Measurements from ENCODE around the gene SHOX.
"Not testable (repeated sequence)": the region's sequence is repeated elsewhere in the genome, so short reads cannot be mapped to it uniquely, and the experiment has no call there.

SHOX gene

DNA sequence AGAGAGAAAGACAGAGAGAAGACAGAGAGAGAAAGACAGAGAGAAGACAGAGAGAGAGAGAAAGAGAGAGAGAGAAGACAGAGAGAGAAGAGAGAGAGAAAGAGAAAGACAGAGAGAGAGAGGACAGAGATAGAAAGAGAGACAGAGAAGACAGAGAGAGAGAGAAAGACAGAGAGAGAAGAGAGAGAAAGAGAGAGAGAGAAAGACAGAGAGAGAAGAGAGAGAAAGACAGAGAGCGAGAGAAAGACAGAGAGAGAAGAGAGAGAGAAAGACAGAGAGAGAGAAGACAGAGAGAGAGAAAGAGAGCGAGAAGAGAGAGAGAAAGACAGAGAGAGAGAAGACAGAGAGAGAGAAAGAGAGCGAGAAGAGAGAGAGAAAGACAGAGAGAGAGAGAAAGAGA lies 7.8 kb upstream of the SHOX start:
- DNase-seq = not testable (repeated sequence)

DNA sequence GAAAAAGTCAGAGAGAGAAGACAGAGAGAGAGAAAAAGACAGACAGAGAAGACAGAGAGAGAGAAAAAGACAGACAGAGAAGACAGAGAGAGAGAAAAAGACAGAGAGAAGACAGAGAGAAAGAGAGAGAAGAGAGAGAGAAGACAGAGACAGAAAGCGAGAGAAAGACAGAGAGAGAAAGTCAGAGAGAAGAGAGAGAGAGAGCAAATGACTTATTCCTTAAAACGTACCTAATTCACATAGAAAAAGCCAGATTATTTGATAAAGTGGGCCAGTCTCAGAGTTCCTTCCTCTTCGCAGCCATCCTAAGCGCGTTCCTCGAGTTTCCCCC lies 7.4 kb upstream of the SHOX start:
- DNase-seq = no peak

DNA sequence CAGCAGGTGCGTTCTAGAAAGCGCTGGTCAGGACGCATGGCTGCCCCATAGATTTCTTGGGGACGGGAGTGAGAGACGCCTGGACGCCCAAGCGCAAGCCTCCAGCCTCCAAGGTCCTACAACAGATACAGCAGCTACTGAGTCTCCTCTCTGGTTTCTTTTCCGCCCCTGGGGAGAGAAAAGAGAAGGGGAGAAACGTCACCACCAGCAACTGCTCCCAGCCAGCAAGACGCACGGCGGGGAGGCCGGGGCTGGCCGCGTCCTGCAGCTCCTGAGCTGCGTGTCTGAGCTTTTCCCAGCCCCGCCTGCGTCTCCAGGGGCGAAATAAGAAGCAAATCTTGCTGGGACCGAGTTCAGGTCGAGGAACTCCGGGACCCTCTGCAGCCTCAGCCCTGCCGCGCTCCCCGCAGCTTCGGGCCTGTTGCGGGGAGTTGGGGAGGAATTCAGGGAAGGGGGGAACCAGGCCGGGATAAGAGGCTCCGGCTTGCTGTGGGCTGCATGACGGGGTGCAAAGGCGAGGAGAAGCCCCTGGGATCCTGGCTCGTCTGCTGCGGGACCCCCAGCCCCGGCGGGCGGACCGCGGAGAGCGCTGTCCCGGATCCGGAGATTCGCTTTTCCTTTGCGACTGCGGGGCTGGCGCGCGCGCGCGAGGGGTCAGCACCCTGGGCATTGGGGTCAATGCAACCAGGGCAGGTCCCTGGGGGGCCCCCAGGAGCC lies 6.8 kb upstream of the SHOX start:
- no peak for DNase-seq

DNA sequence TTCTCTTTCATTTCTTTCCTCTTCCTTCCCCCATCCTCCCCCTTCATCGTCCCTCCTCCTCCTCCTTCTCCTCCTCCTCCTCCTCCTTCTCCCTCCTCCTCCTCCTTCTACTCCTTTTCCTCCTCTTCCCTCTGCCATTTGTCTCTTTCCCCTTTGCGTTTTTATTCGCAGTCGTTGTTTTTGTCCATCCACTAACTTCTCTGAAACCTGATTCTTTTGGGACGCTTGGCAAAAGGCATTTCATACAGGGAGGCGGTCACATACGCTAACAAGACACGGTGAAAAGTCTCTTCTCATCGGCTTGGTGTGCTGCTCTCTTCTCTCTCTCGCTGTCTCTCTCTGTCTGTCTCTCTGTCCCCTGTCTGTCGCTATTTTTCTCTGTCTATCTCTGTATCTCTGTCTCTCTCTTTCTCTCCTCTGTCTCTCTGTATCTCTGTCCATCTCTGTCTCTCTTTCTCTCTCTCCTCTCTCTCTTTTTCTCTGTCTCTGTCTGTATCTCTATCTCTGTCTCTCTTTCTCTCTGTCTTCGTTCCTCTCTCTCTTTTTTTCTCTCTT lies 5.4 kb upstream of the SHOX start:
- DNase-seq = no peak

DNA sequence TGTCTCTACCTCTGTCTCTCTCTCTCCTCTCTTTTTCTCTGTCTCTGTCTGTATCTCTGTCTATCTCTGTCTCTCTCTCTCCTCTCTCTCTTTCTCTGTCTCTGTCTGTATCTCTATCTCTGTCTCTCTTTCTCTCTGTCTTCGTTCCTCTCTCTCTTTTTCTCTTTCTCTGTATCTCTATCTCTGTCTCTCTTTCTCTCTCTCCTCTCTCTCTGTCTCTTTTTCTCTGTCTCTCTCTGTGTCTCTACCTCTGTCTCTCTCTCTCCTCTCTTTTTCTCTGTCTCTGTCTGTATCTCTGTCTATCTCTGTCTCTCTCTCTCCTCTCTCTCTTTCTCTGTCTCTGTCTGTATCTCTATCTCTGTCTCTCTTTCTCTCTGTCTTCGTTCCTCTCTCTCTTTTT lies 4.5 kb upstream of the SHOX start:
- DNase-seq = not testable (repeated sequence)

DNA sequence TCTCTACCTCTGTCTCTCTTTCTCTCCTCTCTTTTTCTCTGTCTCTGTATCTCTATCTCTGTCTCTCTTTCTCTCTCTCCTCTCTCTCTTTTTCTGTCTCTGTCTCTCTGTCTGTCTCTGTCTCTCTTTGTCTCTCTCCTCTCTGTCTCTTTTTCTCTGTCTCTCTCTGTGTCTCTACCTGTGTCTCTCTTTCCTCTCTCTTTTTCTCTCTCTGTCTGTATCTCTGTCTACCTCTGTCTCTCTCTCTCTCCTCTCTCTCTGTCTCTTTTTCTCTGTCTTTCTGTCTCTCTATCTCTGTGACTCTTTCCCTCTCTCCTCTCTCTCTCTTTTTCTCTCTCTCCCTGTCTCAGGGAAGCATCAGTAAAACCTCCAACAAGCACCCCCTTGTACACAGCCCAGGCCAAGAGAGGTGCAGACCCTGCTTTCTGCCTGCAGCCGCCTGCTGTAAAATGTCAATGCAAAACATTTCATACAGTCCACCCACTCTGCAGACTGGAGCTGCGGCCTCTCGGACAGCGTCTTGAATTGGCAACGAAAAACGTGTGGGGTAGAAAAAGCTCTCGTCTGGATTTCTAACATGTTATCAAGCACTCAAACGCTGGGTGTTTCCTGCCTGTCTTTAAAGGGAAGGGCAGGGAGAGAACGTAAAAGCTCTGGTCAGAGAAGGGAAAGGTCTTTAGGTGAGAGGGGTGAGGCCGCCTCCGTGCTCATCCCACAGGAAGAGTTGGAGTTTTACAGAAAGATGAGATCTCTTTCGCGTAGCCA lies 3.7 kb upstream of the SHOX start:
- no peak for DNase-seq

DNA sequence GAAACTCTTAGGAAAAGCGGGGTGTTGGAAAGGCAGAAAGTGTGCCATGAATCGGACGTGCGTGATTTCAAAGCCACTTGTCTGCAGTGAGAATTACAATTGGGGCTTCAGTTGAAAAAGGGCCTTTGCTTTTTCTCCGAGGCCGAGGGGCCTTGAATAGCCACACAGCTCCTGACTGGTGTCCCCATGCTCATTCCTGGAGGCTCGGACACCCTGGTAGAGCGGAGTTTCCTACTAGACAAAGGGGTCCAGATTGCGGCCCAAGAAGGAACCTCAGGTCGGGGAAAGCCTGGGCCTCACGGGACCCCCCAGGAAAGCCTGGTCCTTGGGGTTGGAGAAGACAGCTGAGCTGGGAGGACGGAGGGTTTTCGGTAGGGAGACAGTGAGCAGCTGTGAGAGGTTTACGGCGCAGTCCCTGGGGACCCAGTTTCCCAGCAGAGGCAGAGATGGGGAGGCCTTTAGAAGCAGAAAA lies 3.0 kb upstream of the SHOX start:
- DNase-seq = no peak

DNA sequence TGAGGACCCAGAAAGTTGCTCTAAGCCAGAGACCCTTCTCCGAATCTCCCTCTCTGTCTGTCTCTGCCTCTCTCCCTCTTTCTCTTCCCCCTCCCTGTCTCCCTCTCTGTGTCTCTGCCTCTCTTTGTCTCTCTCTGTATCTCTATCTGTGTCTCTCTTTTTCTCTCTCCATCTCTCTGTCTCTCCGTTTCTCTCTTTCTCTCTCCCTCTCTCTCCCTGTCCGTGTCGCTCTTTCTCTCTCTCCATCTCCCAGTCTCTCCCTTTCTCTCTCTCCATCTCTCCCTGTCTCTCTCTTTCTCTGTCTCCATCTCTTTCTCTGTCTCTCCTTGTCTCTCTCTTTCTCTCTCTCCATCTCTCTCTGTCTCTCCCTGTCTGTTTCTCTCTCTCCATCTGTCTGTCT lies 2.6 kb upstream of the SHOX start:
- no peak for DNase-seq

DNA sequence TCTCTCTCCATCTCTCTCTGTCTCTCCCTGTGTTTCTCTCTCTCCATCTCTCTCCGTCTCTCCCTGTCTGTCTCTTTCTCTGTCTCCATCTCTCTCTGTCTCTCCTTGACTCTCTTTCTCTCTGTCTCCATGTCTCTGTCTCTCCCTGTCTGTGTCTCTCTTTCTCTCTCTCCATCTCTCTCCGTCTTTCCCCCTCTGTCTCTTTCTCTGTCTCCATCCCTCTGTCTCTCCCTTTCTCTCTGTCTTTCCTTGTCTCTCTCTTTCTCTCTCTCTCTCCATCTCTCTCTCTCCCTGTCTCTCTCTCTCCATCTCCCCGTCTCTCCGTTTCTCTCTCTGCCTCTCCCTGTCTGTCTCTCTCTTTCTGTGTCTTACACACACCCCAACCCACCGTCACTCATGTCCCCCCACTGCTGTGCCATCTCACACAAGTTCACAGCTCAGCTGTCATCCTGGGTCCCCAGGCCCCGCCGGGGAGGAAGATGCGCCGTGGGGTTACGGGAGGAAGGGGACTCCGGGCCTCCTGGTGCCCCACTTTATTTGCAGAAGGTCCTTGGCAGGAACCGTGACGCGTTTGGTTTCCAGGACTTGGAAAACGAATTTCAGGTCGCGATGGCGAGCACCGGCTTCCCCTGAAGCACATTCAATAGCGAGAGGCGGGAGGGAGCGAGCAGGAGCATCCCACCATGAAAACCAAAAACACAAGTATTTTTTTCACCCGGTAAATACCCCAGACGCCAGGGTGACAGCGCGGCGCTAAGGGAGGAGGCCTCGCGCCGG lies 1.2 kb upstream of the SHOX start:
- DNase-seq = no peak

DNA sequence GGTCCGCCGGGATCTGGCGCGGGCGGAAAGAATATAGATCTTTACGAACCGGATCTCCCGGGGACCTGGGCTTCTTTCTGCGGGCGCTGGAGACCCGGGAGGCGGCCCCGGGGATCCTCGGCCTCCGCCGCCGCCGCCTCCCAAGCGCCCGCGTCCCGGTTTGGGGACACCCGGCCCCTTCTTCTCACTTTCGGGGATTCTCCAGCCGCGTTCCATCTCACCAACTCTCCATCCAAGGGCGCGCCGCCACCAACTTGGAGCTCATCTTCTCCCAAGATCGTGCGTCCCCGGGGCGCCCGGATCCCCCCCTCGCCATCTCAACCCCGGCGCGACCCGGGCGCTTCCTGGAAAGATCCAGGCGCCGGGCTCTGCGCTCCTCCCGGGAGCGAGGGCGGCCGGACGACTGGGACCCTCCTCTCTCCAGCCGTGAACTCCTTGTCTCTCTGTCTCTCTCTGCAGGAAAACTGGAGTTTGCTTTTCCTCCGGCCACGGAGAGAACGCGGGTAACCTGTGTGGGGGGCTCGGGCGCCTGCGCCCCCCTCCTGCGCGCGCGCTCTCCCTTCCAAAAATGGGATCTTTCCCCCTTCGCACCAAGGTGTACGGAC lies 482 bp upstream of the SHOX start:
- DNase-seq = no peak

DNA sequence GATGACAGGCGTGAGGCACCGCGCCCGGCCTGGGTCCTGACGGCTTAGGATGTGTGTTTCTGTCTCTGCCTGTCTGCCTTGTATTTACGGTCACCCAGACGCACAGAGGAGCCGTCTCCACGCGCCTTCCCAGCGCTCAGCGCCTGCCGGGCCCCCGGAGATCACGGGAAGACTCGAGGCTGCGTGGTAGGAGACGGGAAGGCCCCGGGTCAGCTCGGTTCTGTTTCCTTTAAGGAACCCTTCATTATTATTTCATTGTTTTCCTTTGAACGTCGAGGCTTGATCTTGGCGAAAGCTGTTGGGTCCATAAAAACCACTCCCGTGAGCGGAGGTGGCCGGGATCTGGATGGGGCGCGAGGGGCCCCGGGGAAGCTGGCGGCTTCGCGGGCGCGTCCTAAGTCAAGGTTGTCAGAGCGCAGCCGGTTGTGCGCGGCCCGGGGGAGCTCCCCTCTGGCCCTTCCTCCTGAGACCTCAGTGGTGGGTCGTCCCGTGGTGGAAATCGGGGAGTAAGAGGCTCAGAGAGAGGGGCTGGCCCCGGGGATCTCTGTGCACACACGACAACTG lies 1.3 kb downstream of the SHOX start:
- DNase-seq = no peak

DNA sequence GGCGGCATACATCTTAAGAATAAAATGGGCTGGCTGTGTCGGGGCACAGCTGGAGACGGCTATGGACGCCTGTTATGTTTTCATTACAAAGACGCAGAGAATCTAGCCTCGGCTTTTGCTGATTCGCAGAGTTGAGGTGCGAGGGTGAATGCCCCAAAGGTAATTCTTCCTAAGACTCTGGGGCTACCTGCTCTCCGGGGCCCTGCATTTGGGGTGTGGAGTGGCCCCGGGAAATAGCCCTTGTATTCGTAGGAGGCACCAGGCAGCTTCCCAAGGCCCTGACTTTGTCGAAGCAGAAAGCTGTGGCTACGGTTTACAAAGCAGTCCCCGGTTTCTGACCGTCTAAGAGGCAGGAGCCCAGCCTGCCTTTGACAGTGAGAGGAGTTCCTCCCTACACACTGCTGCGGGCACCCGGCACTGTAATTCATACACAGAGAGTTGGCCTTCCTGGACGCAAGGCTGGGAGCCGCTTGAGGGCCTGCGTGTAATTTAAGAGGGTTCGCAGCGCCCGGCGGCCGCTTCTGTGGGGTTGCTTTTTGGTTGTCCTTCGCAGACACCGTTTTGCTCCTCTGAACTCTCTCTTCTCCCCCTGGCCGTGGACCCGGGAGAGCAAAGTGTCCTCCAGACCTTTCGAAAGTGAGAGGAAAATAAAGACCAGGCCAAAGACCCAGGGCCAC lies 1.9 kb downstream of the SHOX start:
- no peak for DNase-seq

DNA sequence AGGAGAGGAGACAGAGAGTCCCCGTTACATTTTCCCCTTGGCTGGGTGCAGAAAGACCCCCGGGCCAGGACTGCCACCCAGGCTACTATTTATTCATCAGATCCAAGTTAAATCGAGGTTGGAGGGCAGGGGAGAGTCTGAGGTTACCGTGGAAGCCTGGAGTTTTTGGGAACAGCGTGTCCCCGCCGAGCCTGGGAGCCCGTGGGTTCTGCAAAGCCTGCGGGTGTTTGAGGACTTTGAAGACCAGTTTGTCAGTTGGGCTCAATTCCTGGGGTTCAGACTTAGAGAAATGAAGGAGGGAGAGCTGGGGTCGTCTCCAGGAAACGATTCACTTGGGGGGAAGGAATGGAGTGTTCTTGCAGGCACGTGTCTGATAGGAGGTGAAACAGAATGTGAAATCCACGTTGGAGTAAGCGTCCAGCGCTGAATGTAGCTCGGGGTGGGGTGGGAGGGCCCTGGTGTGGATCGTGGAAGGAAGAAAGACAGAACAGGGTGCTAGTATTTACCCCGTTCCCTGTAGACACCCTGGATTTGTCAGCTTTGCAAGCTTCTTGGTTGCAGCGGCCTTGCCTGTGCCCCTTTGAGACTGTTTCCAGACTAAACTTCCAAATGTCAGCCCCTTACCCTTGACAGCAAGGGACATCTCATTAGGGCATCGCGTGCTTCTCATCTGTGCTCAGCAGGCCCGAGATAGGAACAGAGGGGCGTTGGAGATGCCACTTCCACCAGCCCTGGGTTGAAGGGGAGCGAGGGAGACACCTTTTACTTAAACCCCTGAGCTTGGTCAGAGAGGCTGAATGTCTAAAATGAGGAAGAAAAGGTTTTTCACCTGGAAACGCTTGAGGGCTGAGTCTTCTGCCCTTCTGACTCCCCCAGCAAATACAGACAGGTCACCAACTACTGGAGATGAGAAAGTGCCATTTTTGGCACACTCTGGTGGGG lies 2.7 kb downstream of the SHOX start:
- no peak for DNase-seq

DNA sequence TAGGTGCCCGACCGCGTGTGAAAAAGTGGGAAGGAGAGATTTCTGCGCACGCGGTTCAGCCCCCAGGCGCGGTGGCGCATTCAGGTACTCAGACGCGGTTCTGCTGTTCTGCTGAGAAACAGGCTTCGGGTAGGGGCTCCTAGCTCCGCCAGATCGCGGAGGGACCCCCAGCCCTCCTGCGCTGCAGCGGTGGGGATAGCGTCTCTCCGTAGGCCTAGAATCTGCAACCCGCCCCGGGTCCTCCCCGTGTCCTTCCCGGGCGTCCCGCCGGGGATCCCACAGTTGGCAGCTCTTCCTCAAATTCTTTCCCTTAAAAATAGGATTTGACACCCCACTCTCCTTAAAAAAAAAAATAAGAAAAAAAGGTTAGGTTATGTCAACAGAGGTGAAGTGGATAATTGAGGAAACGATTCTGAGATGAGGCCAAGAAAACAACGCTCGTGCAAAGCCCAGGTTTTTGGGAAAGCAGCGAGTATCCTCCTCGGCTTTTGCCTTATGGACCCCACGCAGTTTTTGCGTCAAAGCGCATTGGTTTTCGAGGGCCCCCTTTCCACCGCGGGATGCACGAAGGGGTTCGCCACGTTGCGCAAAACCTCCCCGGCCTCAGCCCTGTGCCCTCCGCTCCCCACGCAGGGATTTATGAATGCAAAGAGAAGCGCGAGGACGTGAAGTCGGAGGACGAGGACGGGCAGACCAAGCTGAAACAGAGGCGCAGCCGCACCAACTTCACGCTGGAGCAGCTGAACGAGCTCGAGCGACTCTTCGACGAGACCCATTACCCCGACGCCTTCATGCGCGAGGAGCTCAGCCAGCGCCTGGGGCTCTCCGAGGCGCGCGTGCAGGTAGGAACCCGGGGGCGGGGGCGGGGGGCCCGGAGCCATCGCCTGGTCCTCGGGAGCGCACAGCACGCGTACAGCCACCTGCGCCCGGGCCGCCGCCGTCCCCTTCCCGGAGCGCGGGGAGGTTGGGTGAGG lies 3.7 kb downstream of the SHOX start:
- DNase-seq = no peak

DNA sequence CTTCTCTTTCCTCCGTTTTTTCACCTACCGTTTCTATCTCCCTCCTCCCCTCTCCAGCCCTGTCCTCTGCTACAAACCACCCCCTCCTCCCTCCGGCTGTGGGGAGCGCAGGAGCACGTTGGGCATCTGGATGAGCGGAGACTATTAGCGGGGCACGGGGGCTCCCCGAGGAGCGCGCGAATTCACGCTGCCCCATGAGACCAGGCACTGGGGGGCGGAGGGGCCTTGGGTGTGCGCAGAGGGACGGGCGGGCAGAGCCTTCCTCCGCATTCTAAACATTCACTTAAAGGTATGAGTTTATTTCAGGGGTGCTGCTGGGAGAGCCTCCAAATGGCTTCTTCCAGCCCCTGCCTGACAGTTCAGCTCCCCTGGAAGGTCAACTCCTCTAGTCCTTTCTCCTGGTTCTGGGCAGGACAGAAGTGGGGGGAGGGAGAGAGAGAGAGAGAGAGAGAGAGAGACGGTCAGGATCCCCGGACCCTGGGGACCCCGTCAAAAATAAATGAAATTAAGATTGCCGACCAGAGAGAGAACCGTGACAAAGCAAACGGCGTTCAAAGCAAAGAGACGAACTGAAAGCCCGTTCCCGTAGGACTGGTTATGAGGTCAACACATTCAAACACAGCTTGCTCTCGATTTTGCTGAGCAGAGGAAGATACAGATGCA lies 5.0 kb downstream of the SHOX start:
- DNase-seq = no peak

DNA sequence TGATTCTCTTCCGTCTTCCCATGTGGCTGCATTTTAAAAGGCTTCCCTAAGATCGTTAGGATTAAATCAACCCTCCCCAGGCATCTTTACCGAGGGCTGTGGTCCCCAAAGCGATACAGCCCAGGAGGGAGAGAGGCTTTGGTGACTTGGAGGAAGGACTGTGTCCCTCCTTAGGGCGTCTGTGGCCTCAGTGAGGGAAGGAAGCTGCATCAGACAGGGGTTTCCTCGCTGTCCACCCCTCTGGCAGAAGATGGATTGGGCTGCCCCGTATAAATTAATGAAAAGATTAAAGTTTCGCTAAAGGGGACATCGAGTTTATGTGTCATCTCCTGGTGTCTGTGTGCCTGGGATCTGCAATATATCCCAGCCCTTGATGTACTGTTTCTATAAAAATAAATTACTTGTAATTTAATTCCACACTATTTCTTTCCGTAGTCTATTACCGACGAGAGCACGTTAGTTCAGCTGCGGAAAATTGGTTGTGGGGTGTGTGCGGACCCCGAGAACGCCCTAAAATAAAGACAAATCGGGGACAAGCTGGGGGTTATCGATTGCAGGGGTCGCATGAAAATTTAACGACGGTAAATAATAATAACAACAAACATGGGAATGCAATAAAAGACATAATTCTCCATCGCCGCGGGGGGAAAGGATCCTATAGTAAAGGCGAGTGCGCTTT lies 6.5 kb downstream of the SHOX start:
- no peak for DNase-seq

DNA sequence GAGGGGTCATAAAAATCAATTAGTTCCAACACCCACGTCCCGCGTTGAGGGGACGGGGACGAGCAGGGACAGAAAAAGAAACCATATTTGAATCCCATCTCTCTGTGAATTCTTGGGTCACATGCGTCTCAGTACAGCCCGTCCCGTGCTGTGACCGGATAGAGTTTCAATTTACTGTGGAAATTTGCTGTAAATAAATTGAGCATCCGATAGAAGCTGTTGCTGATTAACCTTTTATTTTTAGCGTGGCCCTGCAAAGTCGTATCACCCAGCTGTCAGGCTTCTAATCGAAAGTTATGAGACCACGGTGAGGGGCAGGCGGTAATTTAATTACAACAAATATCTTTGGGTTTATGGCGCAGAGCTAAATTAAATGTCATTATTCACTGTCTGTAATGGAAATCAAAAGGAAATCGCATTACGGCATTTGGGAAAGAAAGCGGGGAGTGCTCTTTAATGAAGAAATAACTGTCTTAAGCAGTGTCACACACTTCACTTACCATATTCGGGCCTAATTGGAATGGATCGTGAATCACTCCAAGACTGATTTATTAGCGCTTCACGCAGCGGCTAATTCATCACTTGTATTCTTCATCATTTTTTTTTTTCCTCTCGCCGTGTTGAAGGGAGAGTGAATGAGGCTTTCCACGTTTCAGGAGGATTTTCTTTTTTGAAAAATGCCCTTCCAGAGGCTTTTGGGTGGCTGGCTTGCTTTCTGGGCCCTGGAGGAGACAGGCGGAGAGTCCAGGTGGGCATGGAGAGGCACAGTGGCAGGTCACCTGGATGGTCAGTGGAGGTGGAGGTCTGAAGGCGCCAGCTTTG lies 7.3 kb downstream of the SHOX start:
- no peak for DNase-seq

All from NCI-H524 (cell line).